ENCODE measurements around the gene MAP7D3.

The MAP7D3 gene

DNA sequence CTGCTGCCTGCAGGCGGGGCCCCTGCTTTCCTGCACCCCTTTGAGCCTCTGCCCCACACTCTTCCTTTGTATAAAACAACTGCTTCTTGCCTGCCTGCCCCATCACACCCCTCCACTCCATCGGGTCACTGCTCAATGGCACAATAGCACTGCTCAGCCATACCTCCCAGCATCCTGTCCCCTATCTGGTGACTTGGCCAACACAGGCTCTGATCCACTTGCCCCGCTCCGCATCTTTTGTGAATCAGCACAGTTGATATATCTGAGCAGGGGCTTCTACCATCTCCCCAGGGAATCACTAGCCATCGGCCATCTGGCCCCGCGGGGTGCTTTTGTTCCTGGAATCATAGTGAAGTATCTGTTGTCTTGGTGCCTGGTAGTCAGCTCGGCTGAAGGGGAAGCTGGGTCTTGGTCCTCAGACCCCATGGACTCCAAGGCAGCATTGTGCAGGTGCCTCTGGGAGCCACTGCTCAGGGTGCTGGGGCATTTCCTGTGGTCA is 45.3 kb downstream of the MAP7D3 start:
- DNase-seq = no peak

DNA sequence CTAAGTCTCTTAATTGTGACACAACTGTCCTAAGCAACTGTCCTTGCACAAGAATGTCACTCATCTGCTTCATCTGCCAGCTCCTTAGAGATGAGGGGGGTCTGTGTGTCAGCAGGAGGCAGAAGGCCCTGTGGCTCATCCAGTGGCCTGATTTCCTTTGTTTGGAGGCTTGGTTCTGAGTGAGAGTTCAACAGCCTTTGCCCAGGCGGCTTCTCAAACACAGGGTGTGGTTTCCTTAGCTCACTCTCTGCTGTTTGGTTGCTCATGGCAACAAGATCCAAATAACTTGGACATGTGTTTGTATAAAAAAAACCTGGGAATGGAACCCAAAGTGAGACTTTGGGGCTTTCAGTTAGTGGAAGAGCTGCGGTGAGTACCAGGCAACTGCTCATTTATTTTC is 46.6 kb downstream of the MAP7D3 start:
- no peak for DNase-seq

- DNase-seq = no peak
Measured at GRCh38 chrX:136203951-136204350, 47.2 kb downstream of the MAP7D3 start.

DNA sequence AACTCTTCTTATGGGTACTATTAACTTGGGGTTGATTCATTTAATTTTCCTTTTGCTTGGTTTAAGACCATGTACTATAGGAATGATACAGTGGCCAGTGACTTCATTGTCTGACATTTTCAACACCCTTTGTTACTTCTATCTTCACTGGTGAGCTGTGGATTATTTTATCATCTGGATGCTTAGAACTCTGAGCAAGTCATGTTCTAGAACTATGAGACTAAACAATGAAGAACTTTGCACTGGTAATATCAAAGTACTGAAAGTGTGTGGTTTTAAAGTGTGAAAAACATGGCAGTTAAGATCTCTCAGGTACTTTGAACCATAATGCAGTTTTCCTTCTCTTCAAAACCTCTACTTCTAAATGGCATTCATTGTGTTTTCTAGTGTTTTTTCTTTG is 47.8 kb downstream of the MAP7D3 start:
- DNase-seq = no peak

DNA sequence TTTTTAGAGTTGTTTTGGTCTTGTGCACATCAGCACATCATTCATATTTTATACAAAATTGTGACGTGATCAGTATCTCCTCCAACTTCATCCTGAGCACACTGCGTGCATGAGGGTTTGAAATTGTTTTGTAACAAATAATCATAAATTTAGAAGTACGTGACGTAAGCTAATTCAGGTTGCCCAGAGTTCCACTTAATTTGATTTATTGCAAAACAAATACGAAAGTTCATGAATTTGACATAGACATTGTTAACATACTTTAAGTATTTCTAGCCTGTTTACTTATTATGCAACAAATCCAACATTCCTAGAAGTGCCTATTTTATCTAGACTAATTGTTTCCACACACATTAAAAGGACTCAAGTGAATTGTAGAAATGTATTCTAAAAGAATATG is 48.3 kb downstream of the MAP7D3 start:
- no peak for DNase-seq

GRCh38 chrX:136201601-136202000 is 49.6 kb downstream of the MAP7D3 start:
- no peak for DNase-seq

- peak; percentile 9 for DNase-seq
Measured at GRCh38 chrX:136200466-136200865, 50.7 kb downstream of the MAP7D3 start.

GRCh38 chrX:136199365-136199764 is 51.8 kb downstream of the MAP7D3 start:
- DNase-seq = no peak

DNA sequence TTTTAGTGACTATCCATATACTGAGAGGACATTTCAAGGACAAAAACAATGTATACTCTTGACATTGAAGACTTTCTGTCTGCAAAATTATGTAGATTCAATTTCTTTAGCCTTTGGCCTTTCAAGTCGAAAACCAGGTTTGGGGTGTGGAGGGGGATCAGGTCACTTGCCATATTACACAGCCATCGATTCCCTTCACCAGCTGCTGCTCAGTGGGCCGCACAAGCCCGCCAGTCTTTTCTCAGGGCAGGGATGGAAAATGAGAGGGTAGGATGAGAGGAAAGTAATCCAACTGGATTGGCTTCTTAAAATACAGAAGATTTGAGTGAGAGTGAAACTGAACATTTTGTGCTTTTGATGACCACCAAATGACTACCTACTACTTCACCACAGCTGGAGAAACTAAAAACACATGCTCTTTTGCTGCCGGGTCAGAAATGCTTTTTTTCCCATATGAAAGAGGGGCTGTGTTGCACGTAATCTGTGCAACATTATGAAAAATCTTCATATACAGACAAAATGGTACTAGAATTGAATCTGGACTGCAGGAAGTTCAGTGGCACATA is 52.4 kb downstream of the MAP7D3 start:
- DNase-seq = no peak

DNA sequence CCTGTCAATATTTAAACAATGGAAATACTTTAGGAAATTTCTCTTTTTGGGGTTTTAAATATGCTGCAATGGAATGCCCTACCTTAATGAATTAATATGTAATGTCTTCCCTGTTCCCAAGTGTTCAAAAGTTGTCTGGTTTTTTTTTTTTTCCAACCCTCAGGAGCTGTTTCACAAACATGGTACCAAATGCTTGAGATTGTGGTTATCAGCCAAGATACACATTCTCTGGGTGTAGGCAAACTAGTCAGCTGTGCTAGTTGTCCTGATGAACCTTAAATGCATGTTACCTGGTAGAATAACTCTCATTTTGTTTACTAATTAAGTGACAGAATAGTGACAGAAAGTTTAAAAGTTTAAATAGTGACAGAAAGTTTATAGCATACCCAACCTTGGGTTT is 53.2 kb downstream of the MAP7D3 start:
- DNase-seq = no peak

GRCh38 chrX:136196691-136197155 is 54.5 kb downstream of the MAP7D3 start:
- no peak for DNase-seq

DNA sequence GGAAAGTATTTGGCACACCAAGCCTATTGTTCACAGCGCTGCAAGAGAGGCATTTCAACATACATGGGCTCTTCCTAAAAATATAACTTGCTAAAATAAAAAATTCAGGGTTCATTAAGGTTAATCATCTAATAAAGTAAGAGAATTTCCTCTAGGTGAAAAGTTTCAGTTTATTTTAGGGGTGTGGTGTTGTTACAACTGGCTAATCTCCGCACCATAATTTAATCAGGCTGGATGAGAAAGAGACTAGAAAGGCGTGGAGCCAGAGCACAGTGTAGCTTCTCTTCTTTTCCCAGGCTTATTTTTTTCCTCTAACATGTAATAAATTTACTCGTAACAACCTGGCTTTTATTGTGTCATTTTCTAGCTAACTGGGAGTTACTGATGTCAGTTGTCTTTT is 56.0 kb downstream of the MAP7D3 start:
- no peak for DNase-seq

DNA sequence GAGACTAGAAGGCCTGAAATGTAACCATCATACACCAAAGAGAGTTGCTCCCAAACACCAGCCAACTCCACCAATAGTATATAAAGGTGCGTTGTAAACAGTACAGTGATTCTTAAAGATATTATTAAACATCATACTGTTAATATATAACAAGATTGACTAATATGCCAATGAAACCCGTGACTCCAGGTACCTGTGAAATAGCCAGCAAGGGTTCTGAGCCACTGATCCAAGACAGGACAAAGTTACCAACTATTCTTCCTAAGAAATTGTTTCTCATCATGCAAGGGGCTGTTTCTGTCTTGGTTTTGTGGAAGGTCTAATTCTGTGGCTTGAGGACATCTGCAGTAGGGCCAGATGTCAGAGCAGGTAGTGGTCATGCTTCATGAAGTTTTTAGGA is 56.7 kb downstream of the MAP7D3 start:
- DNase-seq = no peak

GRCh38 chrX:136193771-136194170 is 57.4 kb downstream of the MAP7D3 start:
- peak; percentile 45 for DNase-seq

- DNase-seq = peak; percentile 68
Measured at GRCh38 chrX:136192839-136193414, 58.3 kb downstream of the MAP7D3 start.

- no peak for DNase-seq
Measured at GRCh38 chrX:136192135-136192534, 59.1 kb downstream of the MAP7D3 start.

- peak; percentile 12 for DNase-seq
Measured at GRCh38 chrX:136191171-136191570, 60.0 kb downstream of the MAP7D3 start.

GRCh38 chrX:136190038-136190713 is 61.0 kb downstream of the MAP7D3 start:
- DNase-seq = no peak

DNA sequence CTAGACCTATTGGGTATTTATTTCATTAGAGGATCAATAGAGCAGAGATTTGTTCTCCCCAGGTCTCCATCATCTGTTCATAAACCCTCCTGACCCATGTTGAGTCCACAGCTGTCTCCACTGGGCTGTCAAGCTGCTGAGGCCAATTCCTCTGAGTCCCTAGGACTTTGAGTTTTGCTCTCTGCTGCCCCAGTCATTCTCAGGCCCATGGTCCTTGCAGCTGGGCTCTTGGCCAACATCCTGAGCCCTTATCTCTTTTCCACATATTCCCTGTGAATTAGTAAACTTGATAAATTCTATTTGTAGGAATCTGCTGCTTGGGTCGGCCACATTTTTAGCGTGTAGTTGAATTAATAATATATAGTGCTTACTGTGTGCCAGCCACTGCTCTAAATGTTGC is 62.0 kb downstream of the MAP7D3 start:
- no peak for DNase-seq

DNA sequence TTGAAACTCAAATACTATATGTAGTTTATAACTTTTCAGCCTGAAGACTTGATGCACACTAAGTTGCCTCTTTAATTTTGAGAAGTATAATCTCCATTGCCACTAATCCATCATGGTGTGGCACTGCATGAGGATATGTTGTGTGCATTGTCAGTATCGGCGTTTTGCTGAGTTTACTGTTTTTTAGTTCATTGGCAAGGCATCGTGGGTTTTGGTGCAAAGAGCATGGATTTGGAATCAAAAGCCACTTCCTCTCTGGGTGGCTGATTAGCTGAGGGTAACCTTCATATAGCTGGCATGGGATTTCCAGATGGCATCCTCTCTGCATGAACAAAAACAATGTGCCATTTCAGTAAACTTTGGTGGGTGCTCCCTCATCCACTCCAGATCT is 65.2 kb downstream of the MAP7D3 start:
- no peak for DNase-seq

GRCh38 chrX:136185401-136186022 is 65.7 kb downstream of the MAP7D3 start:
- DNase-seq = no peak

- no peak for DNase-seq
Measured at GRCh38 chrX:136183917-136184316, 67.3 kb downstream of the MAP7D3 start.

DNA sequence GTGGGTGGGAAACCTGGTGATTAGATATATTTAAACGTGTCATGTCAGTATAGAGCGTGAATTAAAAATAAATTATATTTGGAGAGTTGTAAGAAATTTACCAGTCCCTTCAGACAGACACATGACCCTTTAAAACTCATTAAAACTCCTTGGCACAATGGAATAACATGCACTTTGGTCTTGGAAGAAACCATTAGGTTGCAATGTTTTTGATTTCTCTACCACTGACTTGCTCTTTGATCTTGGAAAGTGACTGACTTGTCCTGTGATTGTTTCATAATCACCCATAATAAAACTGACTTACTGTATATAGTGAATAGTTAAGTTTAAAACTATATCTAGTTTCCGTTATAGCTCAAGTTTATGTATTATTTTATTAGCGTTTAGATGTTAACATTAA is 68.0 kb downstream of the MAP7D3 start:
- no peak for DNase-seq

- no peak for DNase-seq
Measured at GRCh38 chrX:136182414-136182813, 68.8 kb downstream of the MAP7D3 start.
